ENCODE results near the gene IL23A. TPM values are rescaled to one million over a fixed set of nuclear protein-coding genes. Genes with fewer than 3 reads are reported as not detected.
"Not testable (repeated sequence)": the region's sequence is repeated elsewhere in the genome, so short reads cannot be mapped to it uniquely, and the experiment has no call there.

The IL23A gene
- total RNA-seq, 1 donor from 2014 or later = 0.23 TPM

DNA sequence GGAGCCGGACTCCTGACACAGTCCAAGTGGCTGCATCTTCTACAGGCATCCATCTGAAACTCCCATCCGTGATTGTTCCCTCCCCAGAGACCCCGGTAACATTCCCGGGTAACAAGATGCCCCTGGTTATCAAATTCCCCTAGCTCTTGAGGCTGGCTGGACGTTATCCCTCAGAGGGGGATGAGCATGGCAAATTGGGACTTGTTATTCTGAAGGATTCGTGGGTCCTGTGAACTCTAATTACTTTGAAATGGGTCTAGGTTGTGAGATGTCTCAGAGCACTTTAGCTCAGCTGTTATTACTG lies 4.2 kb upstream of the IL23A start:
- Mint-ChIP-seq H3K27ac (ENCODE audit: unreplicated experiment) (peak overlapping the region; percentile 89), H3K36me3 (ENCODE audit: low read depth) (no peaks in the 10 kb centered on the region), H3K4me1 (peaks cover 27% of the 10 kb centered on the region), H3K4me3 (peak overlapping the region; percentile 96), H3K9me3 (no peaks in the 10 kb centered on the region), H3K27me3 (ENCODE audit: low read depth) (no peaks in the 10 kb centered on the region)
- no peak for DNase-seq (ENCODE audit: low read depth, low spot score)
- TF ChIP-seq CTCF (conservative IDR thresholded peaks at IDR 0.05) = no peak

- not testable (repeated sequence) for DNase-seq (ENCODE audit: low read depth, low spot score); H3K9me3 Mint-ChIP-seq; H3K27ac Mint-ChIP-seq (ENCODE audit: unreplicated experiment); H3K36me3 Mint-ChIP-seq (ENCODE audit: low read depth); H3K4me3 Mint-ChIP-seq; H3K27me3 Mint-ChIP-seq (ENCODE audit: low read depth)
- H3K4me1 Mint-ChIP-seq = peaks cover 27% of the 10 kb centered on the region
These were observed 3.2 kb upstream of the IL23A start for GRCh38 chr12:56335527-56335926.

DNA sequence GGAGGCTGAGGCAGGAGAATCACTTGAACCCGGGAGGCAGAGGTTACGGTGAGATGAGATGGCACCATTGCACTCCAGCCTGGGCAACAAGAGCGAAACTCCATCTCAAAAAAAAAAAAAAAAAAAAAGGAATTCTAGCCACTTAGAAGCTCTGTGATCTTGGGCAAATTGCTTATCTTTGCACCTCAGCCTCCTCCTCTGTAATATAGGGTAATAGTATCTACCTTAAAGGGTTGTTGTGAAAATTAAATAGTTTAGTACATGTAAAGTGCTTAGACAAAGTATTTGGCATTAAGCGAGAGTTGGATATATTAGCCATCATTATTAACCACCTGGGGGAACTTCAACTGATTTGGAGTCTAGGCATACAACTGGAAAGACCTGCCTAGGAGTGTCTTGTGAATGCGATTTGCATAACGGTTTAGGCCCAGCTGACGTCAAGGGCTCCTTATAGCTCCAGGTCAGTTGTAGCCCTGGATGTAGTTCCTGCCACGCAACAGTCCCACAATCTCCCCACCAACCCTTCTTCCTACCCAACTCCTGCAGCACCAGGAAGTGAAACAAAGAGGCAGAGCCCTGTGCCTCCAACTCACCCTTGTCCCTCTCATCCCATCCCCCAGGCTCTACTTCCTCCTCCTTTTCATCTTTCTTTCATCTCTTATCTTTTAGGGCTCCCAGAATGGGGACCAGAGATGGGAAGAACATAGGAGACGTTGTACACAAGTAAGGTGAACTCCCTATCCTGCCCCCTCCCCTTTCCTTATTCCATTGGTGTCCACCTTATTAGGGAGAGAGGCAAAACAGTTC lies 2.1 kb upstream of the IL23A start:
- Mint-ChIP-seq H3K4me3 (peak overlapping the region; percentile 58), H3K4me1 (peaks cover 27% of the 10 kb centered on the region), H3K36me3 (ENCODE audit: low read depth) (no peaks in the 10 kb centered on the region), H3K9me3 (no peaks in the 10 kb centered on the region), H3K27ac (ENCODE audit: unreplicated experiment) (no peak overlapping the region), H3K27me3 (ENCODE audit: low read depth) (no peaks in the 10 kb centered on the region)
- no peak for TF ChIP-seq CTCF (conservative IDR thresholded peaks at IDR 0.05)
- no peak for DNase-seq (ENCODE audit: low read depth, low spot score)

DNA sequence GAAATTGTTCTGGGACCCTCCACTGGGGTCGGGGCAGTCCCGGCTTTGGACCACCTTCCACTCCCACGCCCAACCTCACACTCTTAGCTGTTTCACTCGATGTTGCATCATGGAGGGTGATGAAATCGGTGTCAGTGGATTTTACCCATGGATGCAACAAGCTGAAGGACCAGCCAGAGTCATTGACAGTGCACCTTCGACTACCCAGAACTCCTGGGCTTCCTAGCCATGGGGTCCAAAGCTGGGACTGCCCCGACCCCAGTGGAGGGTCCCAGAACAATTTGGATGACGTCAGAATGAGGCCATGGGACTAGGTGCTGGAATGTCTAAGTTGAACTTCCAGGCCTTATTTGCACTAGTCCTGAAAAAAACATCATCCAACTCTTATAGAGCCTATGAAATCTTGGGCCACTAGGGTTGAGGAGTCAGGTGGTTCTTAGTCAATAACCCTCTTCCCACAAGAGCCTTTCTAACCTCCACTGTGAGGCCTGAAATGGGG lies 882 bp upstream of the IL23A start:
- DNase-seq (ENCODE audit: low read depth, low spot score) = no peak
- Mint-ChIP-seq H3K27me3 (ENCODE audit: low read depth) (no peaks in the 10 kb centered on the region), H3K27ac (ENCODE audit: unreplicated experiment) (no peak overlapping the region), H3K4me1 (peaks cover 23% of the 10 kb centered on the region), H3K9me3 (no peaks in the 10 kb centered on the region), H3K4me3 (no peak overlapping the region), H3K36me3 (ENCODE audit: low read depth) (no peaks in the 10 kb centered on the region)
- no peak for TF ChIP-seq CTCF (conservative IDR thresholded peaks at IDR 0.05)

DNA sequence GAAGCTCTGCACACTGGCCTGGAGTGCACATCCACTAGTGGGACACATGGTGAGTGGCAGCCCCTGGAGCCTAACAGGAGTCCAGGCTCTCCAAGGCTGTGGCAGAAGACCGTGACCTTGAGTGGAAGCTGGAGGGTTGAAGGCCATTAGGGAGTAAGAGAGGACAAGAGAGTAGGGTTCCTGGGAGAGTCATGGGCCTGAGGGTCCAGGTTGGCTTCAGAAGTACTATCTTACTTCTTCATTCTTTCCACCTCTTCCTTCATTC lies 406 bp downstream of the IL23A start:
- no peak for DNase-seq (ENCODE audit: low read depth, low spot score)
- Mint-ChIP-seq H3K4me3 (no peak overlapping the region), H3K27me3 (ENCODE audit: low read depth) (no peaks in the 10 kb centered on the region), H3K9me3 (no peaks in the 10 kb centered on the region), H3K4me1 (peaks cover 10% of the 10 kb centered on the region), H3K27ac (ENCODE audit: unreplicated experiment) (no peak overlapping the region), H3K36me3 (ENCODE audit: low read depth) (peaks cover 3% of the 10 kb centered on the region)
- no peak for TF ChIP-seq CTCF (conservative IDR thresholded peaks at IDR 0.05)

- Mint-ChIP-seq H3K4me3 (no peak overlapping the region), H3K27me3 (ENCODE audit: low read depth) (no peaks in the 10 kb centered on the region), H3K27ac (ENCODE audit: unreplicated experiment) (no peak overlapping the region), H3K36me3 (ENCODE audit: low read depth) (peaks cover 3% of the 10 kb centered on the region), H3K4me1 (peaks cover 5% of the 10 kb centered on the region), H3K9me3 (no peaks in the 10 kb centered on the region)
- DNase-seq (ENCODE audit: low read depth, low spot score) = no peak
- no peak for TF ChIP-seq CTCF (conservative IDR thresholded peaks at IDR 0.05)
These were observed 2.9 kb downstream of the IL23A start for GRCh38 chr12:56341616-56342015.

DNA sequence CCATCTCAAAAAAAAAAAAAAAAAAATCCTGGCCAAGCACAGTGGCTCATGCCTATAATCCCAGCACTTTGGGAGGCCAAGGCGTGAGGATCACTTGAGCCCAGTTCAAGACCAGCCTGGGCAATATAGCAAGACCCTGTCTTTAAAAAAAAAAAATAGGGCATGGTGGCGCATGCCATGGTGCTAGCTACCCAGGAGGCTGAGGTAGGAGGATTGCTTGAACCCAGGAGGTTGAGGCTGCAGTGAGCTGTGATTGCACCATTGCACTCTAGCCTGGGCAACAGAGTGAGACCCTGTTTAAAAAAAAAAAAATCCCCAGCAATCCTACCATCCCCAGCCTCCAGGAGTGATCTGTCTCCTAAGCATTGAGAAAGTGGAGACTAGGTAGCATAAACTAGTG lies 3.6 kb downstream of the IL23A start:
- H3K27me3 Mint-ChIP-seq (ENCODE audit: low read depth); H3K9me3 Mint-ChIP-seq; H3K4me3 Mint-ChIP-seq; H3K4me1 Mint-ChIP-seq; DNase-seq (ENCODE audit: low read depth, low spot score); H3K27ac Mint-ChIP-seq (ENCODE audit: unreplicated experiment); H3K36me3 Mint-ChIP-seq (ENCODE audit: low read depth): not testable (repeated sequence)
